SK-N-SH (cell line): ENCODE measurements around the gene NEK3. TPM values are rescaled to one million over a fixed set of nuclear protein-coding genes. Genes with fewer than 3 reads are reported as not detected.

Experiments
- CTCF ChIA-PET: fragments of 300-600, 350-600 bp; formaldehyde crosslinking; extraction: SDS; loops from one replicate; lab custom pipeline; 2021; lab: Yijun Ruan, JAX
- POLR2A ChIA-PET: fragments of 350-600 bp; sonication (Branson Sonifier 250); formaldehyde crosslinking; extraction: SDS; loops from one replicate; lab custom pipeline; 2020; ENCODE audit warnings: antibody characterized with exemption, inconsistent platforms; lab: Yijun Ruan, JAX
- DNase-seq: peaks from one replicate; pipeline ENCODE4 v3.0.0; 2012
- H2AFZ ChIP-seq: fragments of 200-600 bp; sonication (generic); 2 replicates; pipeline ENCODE4 v1.8.1; 2016; ENCODE audit warnings: antibody characterized with exemption, mild to moderate bottlenecking, low read depth
- H3F3A ChIP-seq: fragments of 200-600 bp; sonication (generic); replicated peaks from 2 replicates; pipeline ENCODE3; 2016; ENCODE audit warnings: antibody characterized with exemption, mild to moderate bottlenecking; ENCODE audit not compliant: insufficient read depth
- H3K27ac ChIP-seq, 2 experiments: fragments of 200-500 bp in 1 of 2; fragments of 200-600 bp in 1 of 2; sonication (Bioruptor generic) in 1 of 2; sonication (generic), shearing (Covaris generic) in 1 of 2; 2 replicates each; pipeline versions ENCODE4 v1.5.1 to v1.6.1; 2014 to 2016; ENCODE audit warnings: low read depth in 2 of 2, inconsistent platforms in 1 of 2, low read length in 1 of 2, mild to moderate bottlenecking in 1 of 2, mixed read lengths in 1 of 2
- H3K27me3 ChIP-seq: fragments of 200-600 bp; sonication (generic), shearing (Covaris generic); 2 replicates; pipeline ENCODE4 v1.6.1; 2016; ENCODE audit warnings: mixed run types; ENCODE audit not compliant: insufficient read depth
- H3K36me3 ChIP-seq, 2 experiments: fragments of 200-500 bp in 1 of 2; fragments of 200-600 bp in 1 of 2; sonication (Bioruptor generic) in 1 of 2; sonication (generic) in 1 of 2; replicated peaks in 1 of 2; 2 replicates each; pipeline versions ENCODE3 to v1.5.1; 2014 to 2016; ENCODE audit warnings: low read length in 1 of 2, mild to moderate bottlenecking in 1 of 2; ENCODE audit not compliant: insufficient read depth in 2 of 2, control insufficient read depth in 1 of 2
- H3K4me1 ChIP-seq, 2 experiments: fragments of 200-500 bp in 1 of 2; fragments of 200-600 bp in 1 of 2; sonication (Bioruptor generic) in 1 of 2; sonication (generic), shearing (Covaris generic) in 1 of 2; 2 replicates each; pipeline versions ENCODE4 v1.5.1 to v1.6.1; 2014 to 2016; ENCODE audit warnings: low read depth in 1 of 2, low read length in 1 of 2, mixed run types in 1 of 2; ENCODE audit not compliant: insufficient read depth in 2 of 2, control insufficient read depth in 1 of 2
- H3K4me2 ChIP-seq: fragments of 200-600 bp; sonication (generic), shearing (Covaris generic); 2 replicates; pipeline ENCODE4 v1.6.1; 2017; ENCODE audit warnings: mixed run types
- H3K4me3 ChIP-seq, 2 experiments: fragments of 200-500 bp in 1 of 2; fragments of 200-600 bp in 1 of 2; sonication (Bioruptor generic) in 1 of 2; sonication (generic), shearing (Covaris generic) in 1 of 2; 2 replicates each; pipeline versions ENCODE4 v1.5.1 to v1.8.1; 2014 to 2016; ENCODE audit warnings: low read depth in 2 of 2, inconsistent platforms in 1 of 2, low read length in 1 of 2, mild to moderate bottlenecking in 1 of 2, mixed read lengths in 1 of 2, moderate library complexity in 1 of 2
- H3K79me2 ChIP-seq: fragments of 200-600 bp; sonication (generic); 2 replicates; pipeline ENCODE4 v1.8.1; 2017; ENCODE audit warnings: mild to moderate bottlenecking; ENCODE audit not compliant: insufficient read depth
- H3K9ac ChIP-seq: fragments of 200-600 bp; sonication (generic); 2 replicates; pipeline ENCODE4 v1.6.1; 2017; ENCODE audit warnings: mixed run types
- H3K9me2 ChIP-seq: fragments of 200-600 bp; sonication (generic); 2 replicates; pipeline ENCODE4 v1.6.1; 2017; ENCODE audit warnings: mixed run types
- H3K9me3 ChIP-seq: fragments of 200-600 bp; sonication (generic); 2 replicates; pipeline ENCODE4 v1.6.1; 2017; ENCODE audit warnings: mixed run types, mild to moderate bottlenecking, moderate library complexity
- H4K20me1 ChIP-seq: fragments of 200-600 bp; sonication (generic); 2 replicates; pipeline ENCODE4 v1.6.1; 2017; ENCODE audit warnings: mild to moderate bottlenecking, mixed run types; ENCODE audit not compliant: insufficient read depth
- EP300 ChIP-seq, 2 experiments: IDR thresholded peaks; 2 replicates each; pipeline versions ENCODE4 v1.4.0 to v1.6.1; 2012; ENCODE audit warnings: borderline replicate concordance in 1 of 2, low read depth in 1 of 2, low read length in 1 of 2
- FOSL2 ChIP-seq: IDR thresholded peaks from 2 replicates; pipeline ENCODE4 v1.4.0; 2012; ENCODE audit warnings: low read depth, mild to moderate bottlenecking, moderate library complexity, borderline replicate concordance
- FOXM1 ChIP-seq: IDR thresholded peaks from 2 replicates; pipeline ENCODE4 v1.4.0; 2012; ENCODE audit warnings: low read depth, mild to moderate bottlenecking
- JUND ChIP-seq: IDR thresholded peaks from 2 replicates; pipeline ENCODE4 v1.4.0; 2012
- MAX ChIP-seq: IDR thresholded peaks from 2 replicates; pipeline ENCODE4 v1.4.0; 2012; ENCODE audit warnings: low read depth
- MEF2A ChIP-seq: IDR thresholded peaks from 2 replicates; pipeline ENCODE4 v1.4.0; 2012; ENCODE audit warnings: low read depth, borderline replicate concordance
- NFIC ChIP-seq: IDR thresholded peaks from 2 replicates; pipeline ENCODE4 v1.4.0; 2012; ENCODE audit warnings: borderline replicate concordance
- NRF1 ChIP-seq: IDR thresholded peaks from 2 replicates; pipeline ENCODE4 v1.6.1; 2012; ENCODE audit warnings: low read depth, mild to moderate bottlenecking, low read length
- PBX3 ChIP-seq: IDR thresholded peaks from 2 replicates; pipeline ENCODE4; 2012
- RCOR1 ChIP-seq: fragments of 150-350 bp; IDR thresholded peaks from 2 replicates; pipeline ENCODE4 v1.6.1; 2017; ENCODE audit warnings: antibody characterized with exemption, low read length
- RFX5 ChIP-seq: IDR thresholded peaks from 2 replicates; pipeline ENCODE4 v1.6.1; 2012; ENCODE audit warnings: mild to moderate bottlenecking, improper control_type of control experiment, low read length
- RXRA ChIP-seq: IDR thresholded peaks from 2 replicates; pipeline ENCODE4 v1.4.0; 2012; ENCODE audit warnings: low read depth, mild to moderate bottlenecking, borderline replicate concordance
- SIN3A ChIP-seq: IDR thresholded peaks from 2 replicates; pipeline ENCODE4 v1.6.1; 2012; ENCODE audit warnings: low read depth, mild to moderate bottlenecking, low read length, moderate library complexity, borderline replicate concordance
- SMC3 ChIP-seq: IDR thresholded peaks from 2 replicates; pipeline ENCODE4 v1.6.1; 2012; ENCODE audit warnings: low read depth, low read length, improper control_type of control experiment
- TAF1 ChIP-seq: IDR thresholded peaks from 2 replicates; pipeline ENCODE4 v1.6.1; 2012; ENCODE audit warnings: low read depth, mild to moderate bottlenecking, low read length, moderate library complexity, borderline replicate concordance
- YY1 ChIP-seq: IDR thresholded peaks from 2 replicates; pipeline ENCODE4 v1.4.0; 2012; ENCODE audit warnings: low read depth, mild to moderate bottlenecking
- ZBTB33 ChIP-seq: IDR thresholded peaks from 2 replicates; pipeline ENCODE4 v1.4.0; 2012; ENCODE audit warnings: low read depth, borderline replicate concordance
- WGBS: methylation state at CpG from one replicate; pipeline ENCODE4 v1.1.6; 2017; ENCODE audit warnings: low lambda C conversion rate; 5-methylcytosine and 5-hydroxymethylcytosine counted together
- polyA plus RNA-seq, 3 experiments: library from polyadenylated mRNA; depleted of rRNA; stranded (reverse); fragments of >200 nt; gene quantifications; 2 replicates each; pipeline ENCODE4 v1.2.3, GENCODE V29; 2012

Gene NEK3
- polyA plus RNA-seq, 1 of the 3 experiments (the other 2 are of a cell fraction) = 12.7 TPM

GRCh38 chr13:52105841-52106240 lies 53.6 kb downstream of the NEK3 start:
- no peaks in the 10 kb centered on the region for H3K9me2 ChIP-seq
- no peaks in the 10 kb centered on the region for H4K20me1 ChIP-seq
- H3K27ac ChIP-seq = no peak overlapping the region
- DNase-seq = no peak
- no peaks in the 10 kb centered on the region for H3F3A ChIP-seq
- H3K36me3 ChIP-seq = no peaks in the 10 kb centered on the region
- no peaks in the 10 kb centered on the region for H3K79me2 ChIP-seq
- H3K9ac ChIP-seq = no peak overlapping the region
- no peaks in the 10 kb centered on the region for H3K27me3 ChIP-seq
- ChIA-PET POLR2A (no interaction called here), CTCF (interaction anchor here (0.9 to 1.9 kb wide), 2 partner anchors 11 to 22 kb away, joined by 5 to 7 read pairs; no protein-coding TSS in a partner anchor)
- no peak overlapping the region for H3K4me2 ChIP-seq
- no peak overlapping the region for H2AFZ ChIP-seq
- no peak overlapping the region for H3K4me3 ChIP-seq
- 87% methylated on average over 1 of the region's 1 CpG for WGBS
- H3K9me3 ChIP-seq = no peaks in the 10 kb centered on the region
- H3K4me1 ChIP-seq = no peaks in the 10 kb centered on the region
- TF ChIP-seq NRF1 = no peak
- no peak for TF ChIP-seq RFX5
- TF ChIP-seq RCOR1 = no peak
- no peak for TF ChIP-seq FOXM1
- TF ChIP-seq TAF1 = no peak
- TF ChIP-seq ZBTB33 = no peak
- TF ChIP-seq NFIC = no peak
- TF ChIP-seq EP300 (IDR thresholded peaks at IDR 0.05; ENCODE audit: borderline replicate concordance in 1 of 2, low read depth in 1 of 2, low read length in 1 of 2) = no peak
- TF ChIP-seq RXRA = no peak
- no peak for TF ChIP-seq SMC3
- no peak for TF ChIP-seq PBX3
- TF ChIP-seq SIN3A = no peak
- no peak for TF ChIP-seq MAX
- no peak for TF ChIP-seq FOSL2
- TF ChIP-seq JUND = no peak

GRCh38 chr13:52104624-52105023 lies 54.8 kb downstream of the NEK3 start:
- Histone ChIP-seq H3K4me3 (no peak overlapping the region), H3K79me2 (no peaks in the 10 kb centered on the region), H4K20me1 (no peaks in the 10 kb centered on the region), H3K4me1 (no peaks in the 10 kb centered on the region), H3F3A (no peaks in the 10 kb centered on the region), H3K9ac (no peak overlapping the region), H3K4me2 (no peak overlapping the region), H3K9me2 (no peaks in the 10 kb centered on the region), H2AFZ (no peak overlapping the region), H3K36me3 (no peaks in the 10 kb centered on the region), H3K27ac (no peak overlapping the region), H3K27me3 (no peaks in the 10 kb centered on the region), H3K9me3 (no peaks in the 10 kb centered on the region)
- POLR2A ChIA-PET = no interaction called here
- no peak for DNase-seq
- WGBS = 80% methylated on average over 1 of the region's 1 CpG
- no peak for TF ChIP-seq YY1
- TF ChIP-seq JUND = no peak
- TF ChIP-seq RCOR1 = no peak
- TF ChIP-seq SMC3 = no peak
- no peak for TF ChIP-seq MEF2A
- CTCF ChIA-PET = interaction anchor here (1.2 to 1.9 kb wide), 2 partner anchors 12 to 25 kb away, joined by 3 to 5 read pairs; no protein-coding TSS in a partner anchor
